LNCaP clone FGC (cell line): ENCODE results near the gene ME1.

ENCODE experiments used
- DNase-seq: peaks from one replicate; pipeline ENCODE4 v3.0.0-alpha.2; 2011; ENCODE audit warnings: low read depth
- H3K4me3 ChIP-seq: 2 replicates; pipeline ENCODE4 v1.5.1; 2011; ENCODE audit warnings: mild to moderate bottlenecking, low read depth, low read length, control low read depth
- TF ChIP-seq, protein P1 (sequence below): IDR thresholded peaks from 2 replicates; pipeline ENCODE4 v1.5.1; 2012; ENCODE audit warnings: mild to moderate bottlenecking; ENCODE audit not compliant: control insufficient read depth, insufficient read depth; ENCODE audit errors: extremely low read depth

The ME1 gene

GRCh38 chr6:83169511-83169910 is 261.3 kb downstream of the ME1 start:
- TF ChIP-seq, protein P1, sequence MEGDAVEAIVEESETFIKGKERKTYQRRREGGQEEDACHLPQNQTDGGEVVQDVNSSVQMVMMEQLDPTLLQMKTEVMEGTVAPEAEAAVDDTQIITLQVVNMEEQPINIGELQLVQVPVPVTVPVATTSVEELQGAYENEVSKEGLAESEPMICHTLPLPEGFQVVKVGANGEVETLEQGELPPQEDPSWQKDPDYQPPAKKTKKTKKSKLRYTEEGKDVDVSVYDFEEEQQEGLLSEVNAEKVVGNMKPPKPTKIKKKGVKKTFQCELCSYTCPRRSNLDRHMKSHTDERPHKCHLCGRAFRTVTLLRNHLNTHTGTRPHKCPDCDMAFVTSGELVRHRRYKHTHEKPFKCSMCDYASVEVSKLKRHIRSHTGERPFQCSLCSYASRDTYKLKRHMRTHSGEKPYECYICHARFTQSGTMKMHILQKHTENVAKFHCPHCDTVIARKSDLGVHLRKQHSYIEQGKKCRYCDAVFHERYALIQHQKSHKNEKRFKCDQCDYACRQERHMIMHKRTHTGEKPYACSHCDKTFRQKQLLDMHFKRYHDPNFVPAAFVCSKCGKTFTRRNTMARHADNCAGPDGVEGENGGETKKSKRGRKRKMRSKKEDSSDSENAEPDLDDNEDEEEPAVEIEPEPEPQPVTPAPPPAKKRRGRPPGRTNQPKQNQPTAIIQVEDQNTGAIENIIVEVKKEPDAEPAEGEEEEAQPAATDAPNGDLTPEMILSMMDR: no peak
- H3K4me3 ChIP-seq: no peak overlapping the region
- DNase-seq: no peak

GRCh38 chr6:83169106-83169505 is 261.7 kb downstream of the ME1 start:
- TF ChIP-seq, protein P1: no peak
- no peak overlapping the region for H3K4me3 ChIP-seq
- DNase-seq: no peak

GRCh38 chr6:83168556-83168955 is 262.3 kb downstream of the ME1 start:
- no peak for DNase-seq
- H3K4me3 ChIP-seq: no peak overlapping the region
- TF ChIP-seq, protein P1: no peak

DNA sequence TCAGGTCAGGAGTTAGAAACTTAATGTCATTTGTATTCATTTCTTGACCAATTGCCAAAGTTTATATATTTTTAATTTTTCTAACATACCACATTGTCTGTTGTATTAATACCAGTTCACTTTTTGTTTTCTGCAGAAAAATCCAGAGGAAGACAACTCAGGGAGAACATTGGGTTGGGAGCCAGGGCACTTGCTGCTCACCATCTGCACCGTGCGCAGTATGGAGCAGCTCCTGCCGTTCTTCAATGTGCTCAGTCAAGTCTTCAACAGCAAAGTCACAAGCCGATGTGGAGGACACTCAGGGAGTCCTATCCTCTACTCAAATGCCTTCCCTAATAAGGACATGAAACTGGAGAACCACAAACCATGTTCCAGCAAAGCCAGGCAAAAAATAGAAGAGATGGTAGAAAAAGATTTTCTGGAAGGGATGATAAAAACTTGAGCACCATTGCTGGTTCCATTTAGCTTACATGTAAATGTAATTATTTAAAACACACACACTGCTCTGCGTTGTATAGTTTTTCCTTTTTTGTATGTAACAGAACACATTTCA is 263.0 kb downstream of the ME1 start:
- no peak for DNase-seq
- no peak overlapping the region for H3K4me3 ChIP-seq
- TF ChIP-seq, protein P1: no peak
